ENCODE data around the gene ATP5PD. TPM values are rescaled to one million over a fixed set of nuclear protein-coding genes. Genes with fewer than 3 reads are reported as not detected.
A peak's percentile ranks its signal among the peaks of the same experiment; 100 is the strongest.

ATP5PD gene
- polyA plus RNA-seq, 1 donor (not counting 4 experiments of a cell fraction or from before 2014, with no cell fraction given): 276 TPM

- Histone ChIP-seq H3K79me2 (ENCODE audit: control insufficient read depth, insufficient read depth, low read length) (no peaks in the 10 kb centered on the region), H3K4me2 (ENCODE audit: control insufficient read depth, extremely low read depth, insufficient read depth, low read depth, low read length) (no peak overlapping the region), H3K36me3 (ENCODE audit: control insufficient read depth in 2 of 2, extremely low read depth in 1 of 2, insufficient read depth in 2 of 2, low read length in 2 of 2) (peaks cover 28 to 38% of the 10 kb centered on the region in 2 experiments), H4K20me1 (ENCODE audit: control insufficient read depth, extremely low read depth, insufficient read depth, low read length) (no peaks in the 10 kb centered on the region), H3K4me1 (ENCODE audit: control insufficient read depth, extremely low read depth, insufficient read depth, low read length) (no peaks in the 10 kb centered on the region), H3K9me3 (ENCODE audit: control insufficient read depth, low read depth, low read length) (no peaks in the 10 kb centered on the region), H2AFZ (ENCODE audit: control insufficient read depth, low read length) (no peak overlapping the region), H3K27ac (ENCODE audit: control insufficient read depth, insufficient read depth, low read length) (no peak overlapping the region), H3K9ac (ENCODE audit: control insufficient read depth, extremely low read depth, insufficient read depth, low read length) (no peak overlapping the region), H3K27me3 (ENCODE audit: control insufficient read depth, extremely low read depth, insufficient read depth, low read length) (no peaks in the 10 kb centered on the region), H3K9me1 (ENCODE audit: control insufficient read depth, extremely low read depth, insufficient read depth, low read length) (no peaks in the 10 kb centered on the region), H3K4me3 (ENCODE audit: control insufficient read depth in 2 of 3, extremely low read depth in 1 of 3, insufficient read depth in 2 of 3, low read depth in 1 of 3, low read length in 3 of 3) (no peak overlapping the region)
- dilution Hi-C loops (cut with MboI; ENCODE audit: extremely low pct_ligation_motif_present, low sequenced_read_pairs): no loop called here
- DNase-seq (ENCODE audit: low read depth, low spot score) (no peak), FAIRE-seq (no peak)
- TF ChIP-seq CTCF (optimal IDR thresholded peaks at IDR 0.05 in 1 of 3, IDR thresholded peaks at IDR 0.05 in 1 of 3, conservative IDR thresholded peaks at IDR 0.05 in 1 of 3; ENCODE audit: extremely low read depth in 1 of 3, insufficient read depth in 2 of 3, low read length in 3 of 3) (no peak), EZH2 (IDR thresholded peaks at IDR 0.05; ENCODE audit: low read length) (no peak)
Observed at GRCh38 chr17:75060434-75061054, 13.8 kb upstream of the ATP5PD start.

GRCh38 chr17:75059369-75060345 lies 12.9 kb upstream of the ATP5PD start:
- H3K27ac ChIP-seq (ENCODE audit: control insufficient read depth, insufficient read depth, low read length): no peak overlapping the region
- no peak for DNase-seq (ENCODE audit: low read depth, low spot score)
- TF ChIP-seq CTCF (optimal IDR thresholded peaks at IDR 0.05 in 1 of 3, IDR thresholded peaks at IDR 0.05 in 1 of 3, conservative IDR thresholded peaks at IDR 0.05 in 1 of 3; ENCODE audit: extremely low read depth in 1 of 3, insufficient read depth in 2 of 3, low read length in 3 of 3): peak; percentile 17 to 36 (median 21)
- no peak for TF ChIP-seq EZH2 (IDR thresholded peaks at IDR 0.05; ENCODE audit: low read length)
- peak; percentile 67 for FAIRE-seq
- no peaks in the 10 kb centered on the region for H3K27me3 ChIP-seq (ENCODE audit: control insufficient read depth, extremely low read depth, insufficient read depth, low read length)
- H3K79me2 ChIP-seq (ENCODE audit: control insufficient read depth, insufficient read depth, low read length): no peaks in the 10 kb centered on the region
- H3K4me3 ChIP-seq (ENCODE audit: control insufficient read depth in 2 of 3, extremely low read depth in 1 of 3, insufficient read depth in 2 of 3, low read depth in 1 of 3, low read length in 3 of 3): no peak overlapping the region
- no peak overlapping the region for H2AFZ ChIP-seq (ENCODE audit: control insufficient read depth, low read length)
- peaks cover 25 to 42% of the 10 kb centered on the region in 2 experiments for H3K36me3 ChIP-seq (ENCODE audit: control insufficient read depth in 2 of 2, extremely low read depth in 1 of 2, insufficient read depth in 2 of 2, low read length in 2 of 2)
- H3K9me3 ChIP-seq (ENCODE audit: control insufficient read depth, low read depth, low read length): no peaks in the 10 kb centered on the region
- H3K4me2 ChIP-seq (ENCODE audit: control insufficient read depth, extremely low read depth, insufficient read depth, low read depth, low read length): no peak overlapping the region
- no peaks in the 10 kb centered on the region for H3K4me1 ChIP-seq (ENCODE audit: control insufficient read depth, extremely low read depth, insufficient read depth, low read length)
- no peak overlapping the region for H3K9ac ChIP-seq (ENCODE audit: control insufficient read depth, extremely low read depth, insufficient read depth, low read length)
- dilution Hi-C loops (cut with MboI; ENCODE audit: extremely low pct_ligation_motif_present, low sequenced_read_pairs): no loop called here
- H3K9me1 ChIP-seq (ENCODE audit: control insufficient read depth, extremely low read depth, insufficient read depth, low read length): no peaks in the 10 kb centered on the region
- H4K20me1 ChIP-seq (ENCODE audit: control insufficient read depth, extremely low read depth, insufficient read depth, low read length): no peaks in the 10 kb centered on the region

Data from keratinocyte (primary cell).